HG03571 (cell line): ENCODE data around the gene SEPTIN11.
A peak's percentile ranks its signal among the peaks of the same experiment; 100 is the strongest.

Experiments used
- ATAC-seq: cut with Tn5 transposase; IDR thresholded peaks from one replicate; pipeline ENCODE4 v1.9.1; 2021; ENCODE audit not compliant: unreplicated experiment

SEPTIN11 gene

DNA sequence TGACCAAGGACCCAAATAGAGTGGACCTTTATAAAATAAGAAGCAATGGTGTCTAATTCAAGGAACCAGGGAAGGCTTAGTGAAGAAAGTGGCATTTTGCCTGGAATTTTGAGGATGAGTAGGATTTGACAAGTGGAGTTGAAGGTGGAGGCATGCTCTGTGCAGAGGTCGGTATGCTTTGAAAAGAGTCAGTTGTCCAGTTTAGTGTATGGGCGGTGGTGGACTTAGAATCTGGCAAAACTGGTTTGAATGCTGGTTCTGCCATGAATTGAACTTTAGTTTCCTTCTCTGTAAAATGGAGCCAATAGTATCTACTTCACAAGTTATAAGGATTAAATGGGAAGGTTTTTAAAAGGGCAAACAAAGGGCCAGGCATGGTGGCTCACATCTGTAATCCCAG, 29.7 kb downstream of the SEPTIN11 start:
- ATAC-seq, result no peak

DNA sequence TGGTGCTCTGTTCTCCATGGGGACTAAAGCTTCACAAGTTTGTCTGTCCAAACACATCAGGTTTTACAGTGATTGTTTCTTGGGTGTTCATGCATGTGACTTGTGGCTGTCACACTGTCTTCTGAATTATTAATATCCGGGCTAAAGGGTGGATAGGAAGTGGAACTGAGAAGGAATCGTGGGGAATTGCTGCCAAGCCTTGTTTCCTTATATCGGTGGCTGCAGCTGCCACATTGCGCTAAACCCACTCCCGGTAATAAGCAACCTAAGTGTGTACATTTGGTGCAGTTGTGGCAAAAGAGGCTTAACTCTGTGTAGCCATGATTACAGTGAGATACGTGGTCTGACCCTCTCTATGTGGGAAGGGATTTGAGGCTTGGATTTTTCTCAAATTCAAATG, 30.7 kb downstream of the SEPTIN11 start:
- no peak for ATAC-seq

DNA sequence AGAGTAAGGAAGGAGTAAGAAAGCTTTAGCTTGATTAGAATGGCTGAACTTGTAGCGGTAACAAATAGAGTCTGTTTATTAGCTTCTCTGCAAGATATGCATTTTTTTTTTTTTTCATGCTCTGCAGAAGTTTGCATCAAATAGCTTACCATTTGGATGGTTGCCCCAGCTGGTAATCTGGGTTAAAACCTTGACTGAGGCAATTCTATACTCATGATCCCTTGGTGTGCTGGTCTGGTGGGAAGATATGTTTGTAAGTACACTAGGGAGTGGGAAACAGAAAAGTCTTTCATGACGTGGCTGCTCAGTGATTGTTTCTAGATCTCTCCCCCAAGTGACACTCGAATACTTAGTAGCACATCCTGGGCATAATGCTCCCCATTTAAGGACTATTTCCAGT, 32.1 kb downstream of the SEPTIN11 start:
- no peak for ATAC-seq

DNA sequence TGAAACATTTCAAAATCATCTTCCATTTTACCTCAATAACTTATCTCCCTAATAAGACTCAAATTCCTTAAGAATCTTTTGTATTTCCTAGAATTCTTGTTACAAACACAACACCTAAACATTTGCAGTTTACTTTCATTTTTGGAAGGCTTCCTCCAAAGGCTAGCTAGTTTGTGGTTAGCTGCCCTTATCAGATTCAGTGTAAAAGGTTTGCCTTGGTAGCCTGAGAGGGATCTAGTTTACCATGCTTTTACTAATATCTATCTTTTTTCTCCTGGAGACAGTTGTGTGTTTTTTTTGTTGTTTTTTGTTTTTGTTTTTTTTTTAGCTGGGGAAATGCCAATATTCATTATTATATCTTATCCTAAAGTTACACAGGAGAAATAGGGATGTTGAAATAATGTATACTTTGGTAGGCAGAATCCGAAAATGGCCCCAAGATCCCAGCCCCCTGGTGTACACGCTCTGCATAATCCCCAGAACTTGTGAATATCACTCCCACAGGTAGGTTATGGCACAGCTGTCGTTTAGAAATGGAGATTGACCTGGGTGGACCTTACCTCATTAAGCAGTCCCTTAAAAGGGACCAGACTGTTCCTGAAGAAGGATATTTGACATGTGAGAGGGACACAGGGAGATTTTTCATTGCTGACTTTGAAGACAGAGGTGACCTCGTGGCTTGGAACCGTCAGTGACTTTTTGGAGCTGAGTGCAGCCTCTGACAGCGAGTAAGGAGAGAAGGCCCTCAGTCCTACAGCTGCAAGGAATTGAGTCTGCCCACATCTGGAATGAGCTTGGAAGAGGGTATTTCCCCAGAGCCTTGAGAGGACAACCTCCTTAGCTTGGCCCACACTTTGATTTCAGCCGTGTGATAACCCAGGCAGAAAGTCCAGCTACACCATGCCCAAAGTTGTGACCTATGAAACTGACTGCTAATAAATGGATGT, 33.4 kb downstream of the SEPTIN11 start:
- no peak for ATAC-seq

DNA sequence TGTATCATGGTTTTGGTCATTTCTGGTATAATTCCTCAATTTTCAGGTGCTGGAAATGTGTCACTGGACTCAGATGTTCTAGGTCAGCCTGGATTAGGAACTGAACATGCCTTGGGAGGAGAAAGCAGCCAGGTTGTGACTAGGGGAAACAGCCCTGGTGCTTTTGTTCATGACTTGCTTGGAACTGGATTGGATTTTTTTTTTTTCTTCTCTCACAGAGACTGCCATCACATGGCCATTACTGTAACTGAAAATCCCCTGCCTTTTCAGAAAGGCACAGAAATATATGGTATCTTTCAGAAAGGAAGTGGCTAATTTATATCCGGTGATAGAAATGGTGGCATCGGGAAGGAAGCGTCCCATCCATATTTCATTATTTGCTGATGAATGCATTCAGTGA, 34.6 kb downstream of the SEPTIN11 start:
- peak; percentile 58 for ATAC-seq

DNA sequence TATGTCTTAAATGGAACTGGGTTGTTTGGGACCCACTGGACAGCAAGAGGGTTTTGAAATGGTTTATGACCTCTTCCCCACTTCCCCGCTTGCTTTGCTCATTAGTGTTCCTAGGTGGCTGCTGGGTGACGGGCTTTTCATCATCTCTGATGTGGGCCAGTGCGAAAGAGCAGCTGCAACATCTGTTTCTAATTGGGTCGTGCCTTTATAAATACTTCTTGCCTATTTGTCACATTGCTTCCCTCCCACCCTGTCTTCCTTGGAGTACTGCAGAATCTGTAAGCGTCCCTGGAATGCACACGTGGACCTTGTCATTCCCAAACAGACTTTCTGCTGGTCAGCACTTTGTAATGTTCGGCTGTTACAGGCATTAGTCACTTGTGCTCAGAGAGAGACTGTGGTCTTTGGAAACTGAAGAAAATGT, 35.2 kb downstream of the SEPTIN11 start:
- no peak for ATAC-seq

DNA sequence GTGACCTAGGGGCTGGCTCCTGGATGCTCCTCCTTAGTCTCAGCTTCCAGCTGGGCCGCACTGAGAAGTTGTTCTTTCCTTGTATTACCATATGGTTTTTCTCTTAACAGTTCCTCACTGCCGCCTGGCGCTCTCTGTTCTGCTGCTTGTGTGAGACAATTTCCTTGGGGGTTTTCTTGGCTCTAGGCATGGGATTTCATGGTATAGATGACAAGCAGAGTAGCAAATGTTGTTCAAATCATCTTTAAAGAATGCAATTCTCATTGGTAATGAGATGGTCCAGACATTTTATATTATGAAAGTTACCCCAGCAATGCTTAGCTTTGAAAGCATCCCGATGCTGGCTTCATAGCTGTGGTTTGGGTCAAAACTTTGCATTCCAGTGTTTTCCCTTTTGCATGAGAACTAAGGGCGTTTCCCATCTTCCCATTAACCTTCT, 37.6 kb downstream of the SEPTIN11 start:
- ATAC-seq, result no peak

DNA sequence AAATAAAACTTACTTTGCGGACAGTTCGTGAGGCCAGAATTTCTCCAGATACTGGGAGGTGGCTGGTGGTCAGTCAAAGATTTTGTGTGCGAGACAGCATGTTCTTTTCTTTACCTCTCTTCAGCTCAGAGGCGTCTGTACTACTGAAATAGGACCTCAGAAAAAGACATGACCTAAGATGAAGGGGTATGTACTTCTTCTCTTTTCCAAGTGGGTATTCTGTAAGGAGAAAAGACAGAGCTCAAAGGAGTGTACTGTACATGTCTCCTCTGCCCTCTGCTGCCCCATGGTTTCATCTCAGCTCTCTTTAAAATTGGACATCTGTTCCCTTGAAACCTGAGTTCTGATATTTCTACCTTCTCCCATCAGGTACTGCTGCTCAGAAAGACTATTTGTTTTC, 38.1 kb downstream of the SEPTIN11 start:
- ATAC-seq, result no peak

DNA sequence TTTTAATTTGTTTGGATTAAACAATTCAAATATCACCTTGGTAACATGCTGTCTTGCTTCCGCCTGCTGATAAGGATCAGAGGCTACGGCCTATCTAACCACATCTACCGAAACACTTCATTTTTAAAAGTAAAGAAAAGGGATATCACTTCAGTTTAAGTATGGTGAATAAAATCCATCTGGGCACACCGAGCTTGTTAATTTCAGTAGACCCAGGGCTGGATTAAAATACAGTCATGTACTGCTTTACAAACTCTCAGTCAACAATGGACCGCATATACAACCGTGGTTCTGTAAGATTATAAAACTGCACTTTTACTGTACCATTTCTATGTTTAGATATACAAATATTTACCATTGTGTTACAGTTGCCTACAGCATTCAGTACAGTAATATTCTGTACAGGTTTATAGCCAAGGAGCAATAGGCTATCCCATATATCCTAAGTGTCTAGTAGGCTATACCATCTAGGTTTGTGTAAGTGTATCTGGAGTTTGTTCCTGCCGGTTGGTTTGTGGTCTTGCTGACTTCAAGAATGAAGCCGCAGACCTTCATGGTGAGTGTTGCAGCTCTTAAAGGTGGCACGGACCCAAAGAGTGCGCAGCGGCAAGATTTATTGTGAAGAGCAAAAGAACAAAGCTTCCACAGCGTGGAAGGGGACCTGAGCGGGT, 40.0 kb downstream of the SEPTIN11 start:
- no peak for ATAC-seq

DNA sequence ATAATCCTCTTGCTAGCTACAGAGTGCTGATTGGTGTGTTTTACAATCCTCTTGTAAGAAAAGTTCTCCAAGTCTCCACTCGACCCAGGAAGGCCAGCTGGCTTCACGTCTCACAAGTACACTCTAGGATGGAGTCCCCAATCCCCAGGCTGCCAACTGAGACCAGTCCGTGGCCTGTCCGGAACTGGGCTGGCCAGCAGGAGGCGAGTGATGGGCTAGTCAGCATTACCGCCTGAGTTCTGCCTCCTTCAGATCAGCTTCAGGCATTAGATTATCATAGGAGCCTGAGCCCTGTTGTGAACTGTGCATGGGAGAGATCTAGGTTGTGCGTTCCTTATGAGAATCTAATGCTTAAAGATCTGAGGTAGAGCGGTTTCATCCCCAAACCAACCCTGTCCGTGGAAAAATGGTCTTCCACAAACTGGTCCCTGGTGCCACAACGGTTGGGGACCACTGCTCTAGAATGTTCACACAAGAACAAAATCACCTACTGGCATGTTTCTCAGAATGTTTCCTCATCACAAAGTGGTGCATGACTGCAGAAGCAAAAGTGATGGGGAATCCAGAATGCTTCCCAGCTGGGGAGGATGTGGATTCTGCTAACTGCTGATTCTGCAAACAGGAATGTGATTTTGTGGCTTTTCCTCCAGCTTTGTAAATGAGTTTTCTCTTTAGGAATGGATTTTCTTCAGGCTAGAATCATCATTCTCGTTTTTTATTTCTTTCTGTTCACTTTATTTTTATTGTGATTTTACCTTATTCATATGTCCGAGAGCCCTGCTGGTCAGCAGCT, 40.9 kb downstream of the SEPTIN11 start:
- no peak for ATAC-seq

DNA sequence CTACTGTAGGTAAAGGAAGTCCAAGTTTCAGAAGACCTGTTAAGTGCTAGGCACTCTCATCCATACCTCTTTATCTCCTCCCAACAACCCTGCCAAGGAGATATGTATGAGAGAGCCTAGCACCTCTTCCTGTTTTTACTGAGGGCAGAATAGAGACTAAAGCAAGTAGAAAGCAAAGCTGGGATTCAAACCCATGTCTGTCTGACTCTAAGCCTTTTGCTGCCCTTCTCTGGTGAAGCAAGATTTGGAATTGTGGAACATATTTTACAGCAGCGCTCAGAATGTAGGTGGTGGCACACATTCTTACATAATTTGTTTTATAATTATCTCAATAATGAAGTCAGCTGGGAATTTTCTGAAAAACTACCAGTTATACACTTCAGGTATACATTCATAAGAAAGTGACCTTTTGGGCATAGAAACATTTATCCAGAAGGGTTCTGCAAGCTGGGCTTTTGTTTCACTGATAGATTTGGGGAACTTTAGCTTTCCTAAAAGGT, 41.7 kb downstream of the SEPTIN11 start:
- ATAC-seq, result no peak

DNA sequence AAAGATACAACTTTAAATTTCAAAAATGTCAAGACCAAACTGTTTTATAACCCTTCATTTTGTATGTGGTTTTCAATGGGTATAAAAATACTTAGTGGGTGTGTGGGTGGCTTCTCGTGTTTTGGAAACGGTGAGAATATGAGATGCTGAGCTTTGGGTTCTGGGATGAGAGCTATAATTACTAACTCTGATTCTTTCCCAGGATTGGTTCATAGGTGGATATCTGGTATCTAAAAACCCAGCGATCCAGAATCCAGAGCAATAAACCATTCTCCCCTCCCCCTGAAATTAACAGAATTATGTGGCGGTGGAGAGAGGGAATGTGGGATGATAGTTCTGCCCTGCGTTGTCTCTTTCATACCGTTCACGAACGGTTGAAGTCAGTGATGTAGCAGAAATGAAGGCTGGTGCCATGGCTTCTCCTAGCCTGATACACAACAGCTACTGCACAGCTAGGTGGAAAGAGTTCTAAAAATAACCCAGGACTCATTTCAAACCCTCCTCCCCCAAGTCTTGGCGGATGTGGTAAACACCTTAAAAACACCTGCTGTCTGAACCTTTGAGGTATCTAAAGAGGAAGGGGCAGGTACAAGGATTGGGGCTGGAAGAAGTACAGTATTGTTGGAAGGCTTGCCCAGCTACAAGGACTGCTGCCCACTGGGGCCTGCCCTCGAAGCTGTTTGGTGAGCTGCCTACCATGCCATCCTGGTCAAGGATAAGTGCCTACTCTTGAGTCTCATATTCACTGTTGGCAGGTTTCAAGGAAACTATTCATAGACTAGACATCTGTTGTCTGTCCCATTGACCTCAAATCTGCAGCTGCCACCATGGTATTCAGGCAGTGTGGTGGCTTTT, 44.5 kb downstream of the SEPTIN11 start:
- peak; percentile 78 for ATAC-seq

DNA sequence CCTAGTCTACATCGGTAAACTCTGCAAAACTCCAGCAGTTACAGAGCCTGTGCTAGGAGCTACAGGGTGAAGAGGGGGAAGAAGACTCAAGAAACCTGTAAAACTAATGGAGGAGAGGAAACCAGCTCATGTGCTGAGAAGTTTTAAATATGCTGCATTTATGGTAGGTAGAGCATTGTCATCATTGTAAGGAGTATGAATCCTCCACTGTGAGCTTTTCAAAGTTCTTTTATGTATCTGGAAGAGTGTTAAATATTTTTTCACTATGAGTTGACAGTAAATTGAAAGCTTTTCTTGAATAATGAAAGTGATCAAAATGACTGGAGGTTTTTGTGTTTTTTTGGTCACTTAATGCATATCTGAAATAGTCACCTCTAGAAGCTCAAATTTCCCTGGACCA, 46.2 kb downstream of the SEPTIN11 start:
- ATAC-seq, result no peak

DNA sequence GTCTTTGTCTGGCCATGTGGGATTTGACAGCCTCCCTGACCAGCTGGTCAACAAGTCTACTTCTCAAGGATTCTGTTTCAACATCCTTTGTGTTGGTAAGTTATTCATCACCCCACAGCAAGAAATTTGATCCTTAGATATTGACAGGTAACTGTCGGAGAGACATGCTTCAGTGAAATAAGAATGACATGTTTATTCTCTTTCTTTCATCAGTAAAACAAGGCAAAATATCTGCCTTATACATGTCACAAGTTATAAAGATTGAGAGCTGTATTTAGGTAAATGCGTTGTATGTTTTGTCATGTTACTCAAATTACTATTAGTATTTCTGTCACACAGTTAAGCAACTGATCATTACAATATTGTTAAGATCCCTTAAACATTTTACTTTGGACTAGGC, 46.9 kb downstream of the SEPTIN11 start:
- ATAC-seq, result no peak

DNA sequence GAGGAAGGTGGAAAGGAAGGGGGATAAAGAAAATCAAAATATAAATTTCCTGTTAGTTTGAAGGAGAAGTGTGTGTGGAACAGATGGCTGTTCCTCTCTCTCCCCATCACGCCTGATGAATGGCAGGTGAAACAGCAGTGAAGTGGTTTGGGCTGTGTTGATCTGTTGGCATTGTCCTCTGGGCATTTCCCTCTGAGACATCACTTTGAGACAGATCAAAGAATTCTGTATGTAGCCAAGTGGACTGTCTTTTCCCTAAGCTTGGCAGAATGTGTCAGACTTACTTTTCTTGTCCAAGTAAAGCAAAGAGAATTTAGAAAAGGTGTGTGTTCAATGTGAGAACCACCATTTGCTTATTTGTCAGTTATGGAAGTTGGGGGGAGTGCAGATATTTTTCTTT, 47.5 kb downstream of the SEPTIN11 start:
- no peak for ATAC-seq

DNA sequence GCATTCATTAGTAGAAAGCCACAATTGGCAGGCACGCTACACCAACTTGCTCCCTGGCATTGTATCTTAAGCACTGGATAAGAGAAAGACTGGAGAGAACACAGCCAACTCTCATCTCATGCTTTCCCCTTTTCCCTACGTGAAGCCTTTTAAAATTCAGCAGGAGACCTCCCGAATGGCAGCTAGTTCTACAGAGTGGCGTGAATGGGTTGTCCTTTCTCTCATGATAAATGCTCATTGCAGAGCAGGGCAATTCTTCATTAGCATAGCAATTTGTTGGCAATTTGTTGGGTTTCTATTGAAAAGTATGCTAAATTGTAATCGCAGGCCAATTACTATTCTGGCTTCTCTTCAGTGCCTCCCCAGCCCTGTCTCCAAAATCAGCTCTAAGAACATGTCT, 48.0 kb downstream of the SEPTIN11 start:
- ATAC-seq, result no peak

DNA sequence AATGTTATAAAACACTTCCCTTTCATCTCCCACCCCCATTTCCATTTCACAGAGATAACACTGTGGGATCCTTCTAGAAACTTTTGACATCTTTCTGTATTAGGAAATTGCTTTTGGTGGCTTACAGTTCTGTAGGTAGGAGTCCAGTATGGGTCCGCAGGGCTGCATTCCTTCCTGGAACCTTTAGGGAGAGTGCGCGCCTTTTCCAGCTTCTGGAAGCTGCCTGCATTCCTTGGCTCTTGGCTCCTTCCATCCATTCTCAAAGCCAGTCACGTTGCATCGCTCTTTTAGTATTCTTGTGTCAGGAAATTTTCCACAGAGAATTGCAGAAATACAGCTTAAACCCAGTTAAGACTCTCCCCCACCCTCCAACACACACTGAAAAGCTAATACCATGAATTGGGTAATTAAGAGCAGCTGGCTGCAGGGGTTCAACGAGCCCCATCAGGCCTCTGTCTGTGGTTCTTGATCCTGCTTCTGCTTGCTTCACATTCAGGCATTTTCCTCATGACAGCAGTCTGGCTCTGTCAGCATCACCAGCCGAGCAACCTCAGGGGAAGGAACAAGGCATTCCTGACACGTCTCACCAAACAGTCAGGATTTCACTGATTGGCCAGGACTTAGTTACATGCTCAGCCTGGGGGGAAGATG, 48.8 kb downstream of the SEPTIN11 start:
- ATAC-seq, result no peak
